Osteocyte (in vitro differentiated cells): ENCODE data around the gene PSRC1. TPM values are rescaled to one million over a fixed set of nuclear protein-coding genes. Genes with fewer than 3 reads are reported as not detected.

Experiments used
- DNase-seq: peaks from one replicate; pipeline ENCODE4 v3.0.0; 2021; ENCODE audit warnings: mixed read lengths; ENCODE audit not compliant: unreplicated experiment; ENCODE audit errors: extremely low spot score
- H3K27ac Mint-ChIP-seq: one replicate; pipeline ENCODE4 v1.8.0; 2021; ENCODE audit warnings: mild to moderate bottlenecking, mixed read lengths; ENCODE audit not compliant: unreplicated experiment
- H3K27me3 Mint-ChIP-seq: one replicate; pipeline ENCODE4 v1.8.0; 2021; ENCODE audit warnings: mixed read lengths; ENCODE audit not compliant: unreplicated experiment
- H3K36me3 Mint-ChIP-seq: one replicate; pipeline ENCODE4 v1.8.0; 2021; ENCODE audit warnings: mixed read lengths; ENCODE audit not compliant: unreplicated experiment
- H3K4me1 Mint-ChIP-seq: one replicate; pipeline ENCODE4 v1.8.0; 2021; ENCODE audit warnings: mixed read lengths; ENCODE audit not compliant: unreplicated experiment
- H3K4me3 Mint-ChIP-seq: one replicate; pipeline ENCODE4 v1.8.0; 2021; ENCODE audit warnings: mild to moderate bottlenecking, moderate library complexity, mixed read lengths; ENCODE audit not compliant: unreplicated experiment
- H3K9me3 Mint-ChIP-seq: one replicate; pipeline ENCODE4 v1.8.0; 2021; ENCODE audit warnings: mixed read lengths; ENCODE audit not compliant: unreplicated experiment
- CTCF ChIP-seq: fragments of 200-600 bp; sonication (generic); IDR thresholded peaks from 2 replicates; pipeline ENCODE4 v1.5.0; 2021; ENCODE audit warnings: antibody characterized with exemption, mild to moderate bottlenecking, moderate library complexity
- long read RNA-seq: library from polyadenylated mRNA; unstranded; transcript quantifications from one replicate; pipeline ENCODE4 v2.0.0, GENCODE V29; 2021
- total RNA-seq: library from RNA; stranded (reverse); gene quantifications from 2 replicates; pipeline ENCODE4 v1.2.1, GENCODE V29; 2021

PSRC1 gene
- 7.7 and 9.3 TPM in 2 replicates for total RNA-seq
- long read RNA-seq, partial matches to known transcripts = 1 of 9 reads
- long read RNA-seq, other reads (novel, unspliced or antisense) = 7 of 9 reads

- Mint-ChIP-seq H3K36me3 (no peaks in the 10 kb centered on the region), H3K4me1 (peaks cover 29% of the 10 kb centered on the region), H3K4me3 (peak within 1 kb of the TSS; percentile 100), H3K9me3 (no peaks in the 10 kb centered on the region), H3K27me3 (no peaks in the 10 kb centered on the region), H3K27ac (peak within 1 kb of the TSS; percentile 94)
- TF ChIP-seq CTCF = peak; percentile 62
- DNase-seq = peak; percentile 98
These were observed at the start of gene PSRC1 for GRCh38 chr1:109282952-109283747. Gene PSRC1 (minus strand): TSS chr1:109283145.

- H3K27me3 Mint-ChIP-seq = no peaks in the 10 kb centered on the region
- DNase-seq = no peak
- H3K9me3 Mint-ChIP-seq = peaks cover 16% of the 10 kb centered on the region
- no peak for TF ChIP-seq CTCF
- H3K36me3 Mint-ChIP-seq = peaks cover 65% of the 10 kb centered on the region
- no peak overlapping the region for H3K27ac Mint-ChIP-seq
- H3K4me1 Mint-ChIP-seq = no peaks in the 10 kb centered on the region
- H3K4me3 Mint-ChIP-seq = no peak overlapping the region
These were observed 48.2 kb upstream of the PSRC1 start for GRCh38 chr1:109331113-109331512.

- no peaks in the 10 kb centered on the region for H3K4me1 Mint-ChIP-seq
- DNase-seq = no peak
- no peak overlapping the region for H3K27ac Mint-ChIP-seq
- no peaks in the 10 kb centered on the region for H3K27me3 Mint-ChIP-seq
- no peak overlapping the region for H3K4me3 Mint-ChIP-seq
- H3K9me3 Mint-ChIP-seq = peaks cover 11% of the 10 kb centered on the region
- no peak for TF ChIP-seq CTCF
- H3K36me3 Mint-ChIP-seq = peaks cover 45% of the 10 kb centered on the region
These were observed 44.3 kb upstream of the PSRC1 start for GRCh38 chr1:109327285-109327684.

- no peak for TF ChIP-seq CTCF
- H3K4me3 Mint-ChIP-seq = no peak overlapping the region
- peaks cover 45% of the 10 kb centered on the region for H3K36me3 Mint-ChIP-seq
- H3K4me1 Mint-ChIP-seq = no peaks in the 10 kb centered on the region
- H3K9me3 Mint-ChIP-seq = no peaks in the 10 kb centered on the region
- H3K27ac Mint-ChIP-seq = no peak overlapping the region
- no peaks in the 10 kb centered on the region for H3K27me3 Mint-ChIP-seq
- DNase-seq = no peak
These were observed 40.0 kb upstream of the PSRC1 start for GRCh38 chr1:109322974-109323373.

GRCh38 chr1:109319114-109319513 is 36.2 kb upstream of the PSRC1 start:
- no peak overlapping the region for H3K27ac Mint-ChIP-seq
- no peak overlapping the region for H3K4me3 Mint-ChIP-seq
- H3K27me3 Mint-ChIP-seq = no peaks in the 10 kb centered on the region
- no peaks in the 10 kb centered on the region for H3K9me3 Mint-ChIP-seq
- no peaks in the 10 kb centered on the region for H3K4me1 Mint-ChIP-seq
- TF ChIP-seq CTCF = no peak
- peaks cover 50% of the 10 kb centered on the region for H3K36me3 Mint-ChIP-seq
- DNase-seq = no peak
